GDM1 (cell line): ENCODE results near the gene ETNK2.
"Not testable (repeated sequence)": the region's sequence is repeated elsewhere in the genome, so short reads cannot be mapped to it uniquely, and the experiment has no call there.

ENCODE experiments used
- DNase-seq: peaks from one replicate; lab custom pipeline; 2025; lab: John Stamatoyannopoulos, UW

ETNK2 gene

GRCh38 chr1:204126386-204126785, 25.5 kb downstream of the ETNK2 start:
- no peak for DNase-seq

DNA sequence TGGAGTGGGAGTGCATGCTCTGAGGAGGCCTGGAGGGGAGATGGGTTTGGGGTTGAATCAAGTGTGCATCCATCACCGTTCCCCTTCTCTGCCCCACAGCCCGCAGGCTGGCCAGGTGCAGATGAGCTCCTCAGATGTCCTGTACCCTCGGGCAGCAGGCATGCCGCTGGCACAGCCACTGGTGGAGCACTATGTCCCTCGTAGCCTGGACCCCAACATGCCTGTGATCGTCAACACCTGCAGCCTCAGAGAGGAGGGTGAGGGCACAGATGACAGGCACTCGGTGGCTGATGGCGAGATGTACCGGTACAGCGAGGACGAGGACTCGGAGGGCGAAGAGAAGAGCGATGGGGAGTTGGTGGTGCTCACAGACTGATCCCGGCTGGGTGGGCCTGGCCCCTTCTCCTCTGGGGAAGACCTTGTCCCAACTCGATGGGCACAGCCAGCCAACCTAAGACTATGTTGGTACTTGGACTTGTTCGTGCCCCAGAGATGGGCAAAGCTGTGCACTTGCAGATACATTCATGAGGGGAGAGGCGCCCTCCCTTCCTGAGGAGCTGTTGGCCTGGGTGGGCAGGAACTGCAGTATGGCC, 26.0 kb downstream of the ETNK2 start:
- DNase-seq: no peak

- no peak for DNase-seq
Measured at GRCh38 chr1:204124639-204125038, 27.2 kb downstream of the ETNK2 start.

DNA sequence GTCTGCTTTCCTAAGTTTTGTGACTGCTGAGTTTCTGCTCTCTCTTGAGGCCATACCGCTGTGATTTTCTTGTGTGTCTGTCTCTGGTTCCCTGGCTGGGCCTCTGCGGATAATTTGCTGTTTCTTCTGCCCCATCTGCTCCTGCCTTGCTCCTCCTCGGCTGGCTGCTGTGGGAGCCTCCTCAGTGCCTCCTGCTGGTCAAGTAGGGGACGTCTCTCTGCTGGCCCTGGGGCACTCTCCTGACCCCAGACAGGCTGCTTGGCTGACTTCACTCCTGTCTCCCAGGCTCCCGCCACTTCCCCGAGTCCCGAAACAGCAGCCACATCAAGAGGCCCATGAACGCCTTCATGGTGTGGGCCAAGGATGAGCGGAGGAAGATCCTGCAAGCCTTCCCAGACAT, 28.5 kb downstream of the ETNK2 start:
- no peak for DNase-seq

DNA sequence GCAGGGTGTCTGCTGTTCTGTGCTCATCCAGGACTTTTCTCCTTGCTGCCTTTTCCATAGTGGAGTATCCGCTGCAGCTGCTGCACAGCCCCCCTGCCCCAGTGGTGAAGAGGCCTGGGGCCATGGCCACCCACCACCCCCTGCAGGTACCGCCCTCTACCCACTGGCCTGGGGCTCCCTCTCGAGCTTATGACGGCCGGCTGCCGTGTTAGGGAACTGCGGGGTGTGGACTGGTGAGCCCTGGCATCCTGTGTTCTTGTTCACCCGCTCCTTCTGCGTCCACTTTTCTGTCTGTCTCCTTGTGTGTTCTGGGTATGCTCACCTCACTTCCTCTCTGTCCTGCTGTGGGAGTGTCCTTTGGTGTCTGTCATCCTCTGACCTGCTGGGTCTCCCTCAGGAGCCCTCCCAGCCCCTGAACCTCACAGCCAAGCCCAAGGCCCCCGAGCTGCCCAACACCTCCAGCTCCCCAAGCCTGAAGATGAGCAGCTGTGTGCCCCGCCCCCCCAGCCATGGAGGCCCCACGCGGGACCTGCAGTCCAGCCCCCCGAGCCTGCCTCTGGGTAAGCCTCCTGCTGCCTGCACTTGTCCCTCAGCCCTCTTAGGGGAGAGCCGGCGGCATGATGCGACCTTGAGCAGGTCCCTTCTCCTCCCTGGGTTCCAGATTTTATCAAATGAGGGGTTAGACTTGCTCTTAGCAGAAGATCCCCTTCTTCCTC, 29.8 kb downstream of the ETNK2 start:
- no peak for DNase-seq

GRCh38 chr1:204116539-204116938, 35.3 kb downstream of the ETNK2 start:
- no peak for DNase-seq

- no peak for DNase-seq
Measured at GRCh38 chr1:204115116-204115515, 36.7 kb downstream of the ETNK2 start.

DNA sequence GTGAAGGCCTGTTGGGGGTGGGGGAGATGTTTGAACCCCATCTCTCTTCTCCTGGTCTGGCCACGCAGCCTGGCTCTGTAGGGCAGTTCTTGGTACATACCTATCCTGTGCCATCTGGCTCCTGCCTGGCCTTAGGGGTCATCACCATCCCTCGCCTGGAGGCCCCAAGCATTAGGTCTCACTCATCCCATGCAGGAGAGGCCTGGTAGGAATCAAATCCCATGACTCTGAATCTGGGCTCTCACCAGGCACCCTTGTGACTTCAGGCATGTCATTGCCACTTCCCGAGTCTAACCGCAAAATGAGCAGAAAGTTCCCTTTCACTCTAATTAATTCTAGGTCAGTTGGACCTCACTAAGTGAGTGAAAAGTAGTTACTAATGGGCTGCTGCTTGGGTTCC, 37.2 kb downstream of the ETNK2 start:
- DNase-seq: no peak

DNA sequence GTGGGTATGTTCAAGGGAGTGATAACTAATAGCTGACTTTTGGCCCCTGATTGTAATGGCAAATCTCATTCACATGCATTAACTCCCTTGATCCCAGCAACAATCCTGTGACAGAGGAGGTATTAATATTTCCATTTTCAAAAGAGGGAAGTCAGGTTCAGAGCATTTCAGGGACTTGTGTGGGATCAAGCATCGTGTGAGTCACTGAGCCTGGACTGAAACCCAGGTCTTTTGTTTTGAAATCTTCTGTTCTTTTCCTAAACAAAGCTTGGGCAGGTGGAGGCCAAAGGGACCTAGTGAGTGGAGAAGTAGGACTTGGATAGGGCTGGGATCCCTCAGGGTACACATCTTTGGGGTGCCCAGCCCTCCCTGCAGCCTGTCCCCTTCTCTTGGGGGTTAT, 37.9 kb downstream of the ETNK2 start:
- DNase-seq: no peak

DNA sequence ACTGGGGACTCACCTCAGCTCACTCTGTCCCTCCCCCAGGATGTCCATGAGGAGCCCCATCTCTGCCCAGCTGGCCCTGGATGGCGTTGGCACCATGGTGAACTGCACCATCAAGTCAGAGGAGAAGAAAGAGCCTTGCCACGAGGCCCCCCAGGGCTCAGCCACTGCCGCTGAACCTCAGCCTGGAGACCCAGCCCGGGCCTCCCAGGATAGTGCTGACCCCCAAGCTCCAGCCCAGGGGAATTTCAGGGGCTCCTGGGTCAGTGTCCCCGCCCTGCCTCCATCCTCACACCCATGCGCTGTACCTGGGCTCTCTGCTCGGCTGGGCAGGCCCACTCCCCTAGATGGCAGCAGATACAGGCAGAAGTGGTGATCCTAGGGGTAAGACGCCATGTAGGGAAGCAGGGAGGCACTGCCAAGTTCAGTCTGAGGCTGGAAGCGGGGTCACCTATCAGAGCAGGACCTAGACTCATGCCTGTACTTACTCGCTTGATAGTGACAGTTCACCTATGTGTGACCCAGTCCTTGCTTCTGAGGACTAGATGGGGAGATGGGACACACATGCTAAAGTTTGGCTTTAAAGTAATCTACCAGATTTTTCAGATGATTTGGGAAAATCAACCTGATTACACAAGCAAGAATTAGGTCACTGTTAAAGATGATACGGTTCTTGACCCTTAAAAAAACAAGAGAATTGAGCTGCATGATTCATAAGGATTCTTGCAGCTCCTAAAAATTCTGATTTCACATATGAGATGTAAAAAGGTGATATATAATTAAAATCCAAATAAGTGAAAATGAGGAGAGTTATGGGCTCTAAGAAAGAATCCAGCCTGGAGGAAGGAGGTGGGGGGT, 38.7 kb downstream of the ETNK2 start:
- no peak for DNase-seq

DNA sequence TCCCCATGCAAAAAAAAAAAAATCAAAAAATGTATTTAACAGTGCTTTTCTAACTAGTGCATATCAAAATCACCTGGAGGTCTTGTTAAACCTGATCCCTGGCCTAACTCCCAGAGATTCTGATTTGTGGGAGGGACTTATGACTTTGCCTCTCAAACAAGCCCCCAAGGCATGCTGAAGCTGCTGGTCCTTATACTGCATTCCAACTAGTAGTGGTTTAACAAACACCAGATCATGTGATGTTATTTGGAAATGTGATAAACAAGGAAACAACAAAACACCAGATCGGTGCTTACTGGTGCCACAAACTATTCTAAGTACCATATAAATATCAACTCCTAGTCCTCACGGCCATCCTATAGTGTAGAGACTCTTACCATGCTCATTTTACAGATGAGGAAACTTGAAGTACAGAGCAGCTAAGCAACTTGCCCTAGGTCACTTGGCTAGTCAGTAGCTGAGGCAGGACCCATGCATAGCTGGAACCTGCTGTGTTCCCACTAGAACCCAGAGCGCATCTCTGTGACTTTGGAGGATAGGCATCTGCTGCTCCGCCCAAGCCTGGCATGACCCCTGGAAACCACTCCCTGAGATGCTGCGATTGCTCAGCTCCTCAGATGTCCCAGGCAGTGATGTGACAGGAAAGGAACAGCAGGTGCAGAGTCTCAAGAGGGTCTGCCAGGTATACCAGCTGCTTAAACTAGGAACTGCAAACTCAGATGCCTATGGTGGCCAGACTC, 40.8 kb downstream of the ETNK2 start:
- DNase-seq: no peak

DNA sequence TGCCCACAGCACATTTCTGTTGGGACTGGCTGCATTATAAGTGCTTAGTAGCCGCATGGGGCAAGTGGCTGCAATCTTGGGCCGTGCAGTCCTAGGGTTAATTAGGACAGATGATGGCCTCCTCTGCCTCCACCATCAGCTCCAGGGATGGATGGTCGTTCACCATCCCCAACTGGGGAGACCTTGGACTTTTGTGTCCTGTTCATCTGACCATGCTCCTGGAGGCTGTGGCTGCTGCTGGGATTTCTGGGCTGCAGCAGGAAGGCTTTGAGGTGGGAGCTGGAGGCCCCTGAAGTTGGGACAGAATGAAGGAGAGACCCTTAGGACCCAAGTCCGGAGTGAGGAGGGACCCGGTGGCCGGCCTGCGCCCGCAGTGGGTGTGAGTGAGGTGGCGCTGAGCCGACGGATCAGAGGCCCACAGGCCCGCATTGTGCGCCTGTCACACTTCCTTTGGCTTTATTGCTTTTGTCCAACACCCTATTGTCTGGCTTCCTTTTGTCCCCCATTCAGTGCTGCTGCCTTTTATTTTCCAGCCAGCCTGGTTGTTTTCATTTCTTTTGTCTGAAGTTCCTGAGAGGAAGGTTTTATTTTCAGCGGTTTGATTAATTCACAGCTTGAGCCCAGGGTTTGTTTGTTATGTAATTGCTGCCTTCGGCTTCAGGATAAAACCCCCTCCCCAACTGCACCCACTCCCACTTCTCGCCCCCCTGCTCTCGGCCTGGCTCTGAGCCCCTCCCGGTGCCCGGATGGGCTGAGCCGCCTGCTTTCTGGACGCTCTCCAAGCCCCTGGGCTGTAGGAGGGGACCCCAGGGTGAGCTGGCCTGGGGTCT, 43.3 kb downstream of the ETNK2 start:
- no peak for DNase-seq

DNA sequence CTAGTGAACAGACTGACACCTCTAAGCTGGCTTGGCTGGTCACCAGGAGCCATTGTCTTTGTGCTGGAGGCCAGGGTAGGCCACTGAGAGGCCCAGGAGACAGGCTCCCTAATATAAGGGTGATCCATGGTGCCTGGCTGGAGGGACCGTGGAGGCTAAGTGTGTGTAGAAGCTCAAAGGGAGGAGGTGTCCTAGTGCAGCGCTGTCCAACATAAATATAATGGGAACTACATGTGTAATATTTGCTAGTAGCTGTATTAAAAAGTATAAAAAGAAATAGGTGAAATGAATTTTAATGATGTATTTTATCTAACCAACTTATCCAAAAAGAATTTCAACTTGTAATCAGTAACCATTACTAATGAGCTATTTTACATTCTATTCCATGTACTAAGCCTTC, 44.0 kb downstream of the ETNK2 start:
- DNase-seq: no peak

DNA sequence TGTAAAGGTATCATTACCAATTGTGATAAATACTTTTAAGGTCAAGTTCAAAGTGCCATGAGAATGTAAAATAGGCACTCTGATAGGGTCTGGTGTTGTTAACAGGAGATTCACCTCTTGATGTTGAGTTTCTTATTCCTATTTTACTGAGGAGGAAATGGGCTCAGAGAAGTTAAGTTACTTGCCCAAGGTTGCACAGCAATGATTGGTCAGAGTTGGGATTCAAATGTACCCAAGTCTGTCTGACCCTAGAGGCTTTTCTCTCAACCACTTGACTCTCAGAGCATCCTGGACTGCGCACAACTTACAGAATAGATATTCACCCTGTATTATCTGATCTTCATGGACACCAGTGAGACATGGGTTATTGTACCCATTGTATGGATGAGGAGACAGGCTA, 45.0 kb downstream of the ETNK2 start:
- DNase-seq: no peak

DNA sequence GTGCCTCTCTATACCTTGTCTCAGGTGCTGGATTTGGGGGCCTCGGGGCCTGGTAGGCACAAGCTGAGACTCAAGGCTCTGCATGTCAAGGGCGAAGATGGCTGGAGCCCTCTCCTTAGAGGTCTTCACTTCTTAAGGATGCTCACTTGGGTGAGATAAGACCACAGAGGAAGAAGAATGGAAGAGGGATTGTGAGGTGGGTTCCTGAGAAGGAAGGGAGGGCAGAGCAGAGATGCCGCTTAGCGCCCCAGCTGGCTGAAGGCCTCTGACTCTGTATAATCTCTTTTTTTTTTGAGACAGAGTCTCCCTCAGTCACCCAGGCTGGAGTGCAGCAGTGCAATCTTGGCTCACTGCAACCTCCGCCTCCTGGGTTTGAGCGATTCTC, 46.7 kb downstream of the ETNK2 start:
- no peak for DNase-seq

DNA sequence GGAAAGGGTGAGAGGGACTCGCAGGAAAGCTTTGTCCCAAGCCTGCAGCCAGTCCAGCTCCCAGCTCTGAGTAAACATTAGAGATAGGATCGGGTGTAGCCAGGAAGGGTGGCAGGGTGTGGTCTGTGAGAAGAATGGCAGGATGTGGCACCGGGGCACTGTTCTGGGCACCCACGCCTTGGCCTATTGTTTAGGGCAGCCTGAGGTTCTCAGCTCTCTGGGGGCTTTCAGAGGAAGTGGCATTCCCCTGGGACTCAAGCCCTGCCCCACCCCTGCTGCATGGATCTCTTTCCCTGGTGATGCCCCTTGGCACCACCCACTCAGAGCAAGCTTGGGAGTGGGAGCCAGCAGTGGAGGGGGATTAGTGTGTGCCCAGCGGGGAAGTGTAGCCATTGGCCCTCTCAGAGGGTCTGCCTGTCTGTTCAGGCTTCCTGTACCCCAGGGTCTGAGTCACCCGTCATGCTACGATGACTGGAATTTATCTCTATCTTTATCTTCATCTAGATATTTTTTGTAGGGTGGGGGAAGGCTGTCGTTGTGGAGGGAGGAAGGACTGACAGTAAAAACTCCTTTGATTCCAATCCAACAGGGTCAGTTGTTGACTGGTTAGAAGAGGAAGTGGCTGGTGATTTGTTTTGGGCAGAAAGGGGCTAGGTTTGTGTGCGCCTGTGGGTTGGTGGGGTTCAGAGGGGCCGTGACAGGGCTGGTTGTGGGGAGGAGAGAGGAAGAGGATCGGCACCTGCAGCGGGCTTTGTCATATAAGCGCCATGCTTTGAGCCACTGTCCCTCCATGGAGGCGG, 47.3 kb downstream of the ETNK2 start:
- no peak for DNase-seq

DNA sequence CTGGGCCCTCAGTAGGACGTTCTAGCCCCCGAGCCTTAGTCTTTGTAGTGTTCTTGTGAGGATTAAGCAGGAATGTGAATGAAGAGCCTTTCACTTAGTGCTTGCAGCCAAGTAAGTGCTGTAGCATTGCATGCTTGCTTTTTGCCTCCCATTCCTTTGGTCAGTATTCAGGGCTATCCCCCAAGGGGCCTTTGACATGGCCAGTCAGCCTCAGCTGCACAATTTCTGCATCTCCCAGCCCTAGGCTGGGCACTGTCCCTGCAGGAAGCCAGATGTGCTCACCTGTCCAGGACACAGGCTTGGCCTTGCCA, 48.5 kb downstream of the ETNK2 start:
- no peak for DNase-seq

DNA sequence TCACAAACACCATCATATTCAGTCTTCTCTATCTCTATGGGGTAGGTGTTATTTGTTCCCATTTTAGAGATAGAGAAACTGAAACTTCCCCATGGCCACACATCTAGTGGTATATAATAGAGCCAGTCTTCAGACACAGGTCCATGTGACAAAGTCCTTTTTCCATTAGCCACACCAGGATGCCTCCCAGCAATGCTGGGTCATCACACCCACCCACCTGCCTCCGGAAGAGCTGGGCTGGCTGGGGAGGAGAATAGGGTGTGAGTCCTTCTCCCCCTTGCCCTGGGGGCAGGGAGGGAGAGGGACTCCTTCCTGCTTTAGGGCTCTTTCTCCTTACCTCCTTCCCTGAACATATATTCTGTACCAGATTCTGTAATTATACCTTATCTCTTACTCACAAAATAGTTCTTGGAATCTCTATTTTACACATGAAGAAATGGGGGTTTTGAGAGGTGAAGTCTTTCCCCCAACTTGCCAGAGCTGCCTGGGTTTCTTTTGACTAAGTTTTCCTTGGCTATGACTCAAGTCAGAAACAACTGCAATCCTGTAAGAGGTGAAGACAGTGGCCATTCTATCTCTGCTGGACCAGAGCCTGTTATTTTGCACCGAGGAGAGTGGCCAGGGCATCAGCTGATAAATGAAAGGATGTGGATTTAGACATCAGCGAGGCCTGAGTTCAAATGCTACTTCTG, 49.0 kb downstream of the ETNK2 start:
- DNase-seq: no peak

- peak; percentile 49 for DNase-seq
Measured at GRCh38 chr1:204102029-204102611, 49.7 kb downstream of the ETNK2 start.

DNA sequence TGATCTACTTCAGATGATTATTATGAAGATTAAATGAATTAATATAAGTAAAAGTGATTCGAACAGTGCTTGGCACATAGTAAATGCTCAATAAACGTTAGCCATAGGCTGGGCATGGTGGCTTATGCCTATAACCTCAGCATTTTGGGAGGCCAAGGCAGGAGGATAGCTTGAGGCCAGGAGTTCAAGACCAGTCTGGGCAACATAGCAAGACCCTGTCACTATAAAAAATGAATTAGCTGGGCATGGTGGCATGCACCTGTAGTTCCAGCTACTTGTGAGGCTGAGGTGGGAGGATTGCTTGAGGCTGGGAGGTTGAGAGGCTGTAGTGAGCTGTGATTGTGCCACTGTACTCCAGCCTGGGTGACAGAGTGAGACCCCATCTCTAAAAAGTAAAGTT, 52.1 kb downstream of the ETNK2 start:
- not testable (repeated sequence) for DNase-seq
